Kidney (tissue), 14 donors: ENCODE results near the gene GOPC. TPM values are rescaled to one million over a fixed set of nuclear protein-coding genes. Genes with fewer than 3 reads are reported as not detected.
A peak's percentile ranks its signal among the peaks of the same experiment; 100 is the strongest.

Experiments used
- DNase-seq, 5 donors: peaks; one replicate each; pipeline ENCODE4 v3.0.0-alpha.2; 2013 to 2020
- FAIRE-seq: peaks from 2 replicates; lab custom pipeline; 2012; peaks lifted over from hg19 to GRCh38; lab: Jason Lieb, UNC
- H3K27ac ChIP-seq, 2 donors: one replicate each; pipeline ENCODE4 v1.7.0; 2013; ENCODE audit warnings: low read depth in 2 of 2, low read length in 2 of 2, inconsistent platforms in 1 of 2
- H3K27me3 ChIP-seq: one replicate; pipeline ENCODE4 v1.7.1; 2013; ENCODE audit warnings: low read length, inconsistent platforms; ENCODE audit not compliant: control insufficient read depth, insufficient read depth
- H3K36me3 ChIP-seq, 3 donors: one replicate each; pipeline versions ENCODE4 v1.7.0 to v1.7.1; 2013; ENCODE audit warnings: low read length in 3 of 3, control low read depth in 1 of 3, inconsistent platforms in 1 of 3; ENCODE audit not compliant: insufficient read depth in 3 of 3, control insufficient read depth in 2 of 3
- H3K4me1 ChIP-seq, 3 donors: one replicate each; pipeline versions ENCODE4 v1.7.0 to v1.7.1; 2013; ENCODE audit warnings: low read length in 3 of 3, inconsistent platforms in 1 of 3, low read depth in 1 of 3; ENCODE audit not compliant: control insufficient read depth in 2 of 3, insufficient read depth in 2 of 3
- H3K4me3 ChIP-seq, 3 donors: one replicate each; pipeline versions ENCODE4 v1.7.0 to v1.8.1; 2013; ENCODE audit warnings: low read length in 3 of 3, control low read depth in 1 of 3, inconsistent platforms in 1 of 3
- H3K9ac ChIP-seq, 3 donors: one replicate each; pipeline versions ENCODE4 v1.7.0 to v1.7.1; 2013; ENCODE audit warnings: low read length in 3 of 3, control low read depth in 1 of 3, inconsistent platforms in 1 of 3
- H3K9me3 ChIP-seq, 3 donors: one replicate each; pipeline versions ENCODE4 v1.7.0 to v1.7.1; 2013; ENCODE audit warnings: low read length in 3 of 3, control low read depth in 1 of 3, inconsistent platforms in 1 of 3; ENCODE audit not compliant: control insufficient read depth in 2 of 3, insufficient read depth in 1 of 3
- CTCF ChIP-seq: IDR thresholded peaks from 3 replicates; pipeline ENCODE4 v1.5.1; 2012; ENCODE audit warnings: mild to moderate bottlenecking, moderate library complexity, borderline replicate concordance; ENCODE audit not compliant: insufficient read depth; ENCODE audit errors: extremely low read depth
- intact Hi-C: fragments of 100-400 bp; cut with DNase I; formaldehyde crosslinking; loops from one replicate; pipeline ENCODE4 v1.11.1; 2022
- polyA plus RNA-seq: library from polyadenylated mRNA; stranded (reverse); fragments of 350-450 nt; fragmentation: Illumina TruSeq; extraction: RNeasy Lipid Tissue Mini Kit (QIAGEN cat#74804); gene quantifications from one replicate; pipeline ENCODE4 v1.2.3, GENCODE V29; 2014; ENCODE audit warnings: low read depth, low replicate concordance; ENCODE audit not compliant: insufficient read depth
- total RNA-seq: library from RNA; stranded (reverse); fragmentation: NEBNext Ultra II Directional; extraction: Animal tissue kit (Norgen Biotek cat#: 25700); gene quantifications from one replicate; pipeline ENCODE4 v1.2.1, GENCODE V29; 2021
- donor health status: control.
- donor health status: control.
- donor health status: control.
- donor health status: control.
- donor health status: control.
- donor health status: DM: yes; HTN: yes; CAD: no.
- donor health status: Normal renal cell carcinoma (clear cell type).

Gene GOPC
- total and polyA plus RNA-seq, 2 donors from 2014 or later = 12.5 to 21.4 TPM

GRCh38 chr6:117557951-117558350 is 44.4 kb downstream of the GOPC start:
- TF ChIP-seq CTCF = no peak
- Histone ChIP-seq H3K4me3 (no peak overlapping the region), H3K9me3 (no peaks in the 10 kb centered on the region), H3K9ac (no peak overlapping the region), H3K27me3 (no peaks in the 10 kb centered on the region), H3K36me3 (peaks cover under 1 to 5% (median 2%) of the 10 kb centered on the region in 3 donors), H3K27ac (no peak overlapping the region), H3K4me1 (no peaks in the 10 kb centered on the region)
- intact Hi-C loops = loop anchor here (5.0 kb wide), 1 partner anchor 111 kb away; no protein-coding TSS in a partner anchor
- FAIRE-seq = no peak
- DNase-seq = peak in 2 of 5 donors; percentile 26 to 34

- H3K4me1 ChIP-seq = no peaks in the 10 kb centered on the region
- FAIRE-seq (peak; percentile 97), DNase-seq (peak in 3 of 5 donors; percentile 28 to 62 (median 58))
Measured at GRCh38 chr6:117555882-117556498, 46.3 kb downstream of the GOPC start.

GRCh38 chr6:117555262-117555849 is 47.0 kb downstream of the GOPC start:
- Histone ChIP-seq H3K9ac (no peak overlapping the region), H3K27me3 (no peaks in the 10 kb centered on the region), H3K9me3 (no peaks in the 10 kb centered on the region), H3K4me3 (no peak overlapping the region), H3K27ac (no peak overlapping the region), H3K36me3 (peaks cover 0 to 2% (median 0%) of the 10 kb centered on the region in 3 donors), H3K4me1 (no peaks in the 10 kb centered on the region)
- peak in 1 of 5 donors; percentile 16 for DNase-seq
- FAIRE-seq = no peak
- no peak for TF ChIP-seq CTCF
- intact Hi-C loops = loop anchor here (5.0 kb wide), 1 partner anchor 108 kb away; no protein-coding TSS in a partner anchor

More at GRCh38 chr6:117555882-117556498, 46.3 kb downstream of the GOPC start:
- intact Hi-C loops = loop anchor here (5.0 kb wide), 1 partner anchor 109 kb away; no protein-coding TSS in a partner anchor
- H3K4me3 ChIP-seq = no peak overlapping the region
- peak; percentile 88 for TF ChIP-seq CTCF
- no peaks in the 10 kb centered on the region for H3K9me3 ChIP-seq
- H3K9ac ChIP-seq = no peak overlapping the region
- H3K27ac ChIP-seq = no peak overlapping the region
- no peaks in the 10 kb centered on the region for H3K27me3 ChIP-seq
- H3K36me3 ChIP-seq = peaks cover 0 to 2% (median 0%) of the 10 kb centered on the region in 3 donors
